Cardiac muscle cell (in vitro differentiated cells and primary cell): ENCODE data around the gene SERPINB5. TPM values are rescaled to one million over a fixed set of nuclear protein-coding genes. Genes with fewer than 3 reads are reported as not detected.

Experiments
- DNase-seq, 2 donors: peaks; one replicate each; pipeline versions ENCODE4 v3.0.0 to v3.0.0-alpha.2; 2010 to 2017; ENCODE audit warnings: low read depth in 1 of 2, low spot score in 1 of 2
- H3K27ac ChIP-seq: fragments of 200-600 bp; sonication (generic); 2 replicates; pipeline ENCODE4 v1.5.1; 2016
- H3K27me3 ChIP-seq: fragments of 200-600 bp; sonication (generic); 2 replicates; pipeline ENCODE4 v1.6.0; 2016; ENCODE audit warnings: control low read depth
- H3K36me3 ChIP-seq: fragments of 200-600 bp; sonication (generic); 2 replicates; pipeline ENCODE4 v1.5.1; 2016; ENCODE audit warnings: control low read depth
- H3K4me1 ChIP-seq: fragments of 200-600 bp; sonication (generic); 2 replicates; pipeline ENCODE4 v1.8.1; 2017; ENCODE audit warnings: low read depth, mild to moderate bottlenecking, mixed run types
- H3K4me3 ChIP-seq: fragments of 200-600 bp; sonication (generic); 2 replicates; pipeline ENCODE4 v1.5.1; 2016; ENCODE audit warnings: mild to moderate bottlenecking
- H3K9me3 ChIP-seq: fragments of 200-600 bp; sonication (generic); 2 replicates; pipeline ENCODE4 v1.5.1; 2017; ENCODE audit warnings: low read depth, mild to moderate bottlenecking, control low read depth
- polyA plus RNA-seq: library from polyadenylated mRNA; unstranded; fragments of >200 nt; fragmentation: Nextera tagmentation; extraction: Ambion mirVana; gene quantifications from 2 replicates; pipeline ENCODE4 v1.2.1, GENCODE V29; 2016
- total RNA-seq: library from RNA; depleted of rRNA; stranded (reverse); fragments of >200 nt; gene quantifications from 2 replicates; pipeline ENCODE4 v1.2.3, GENCODE V29; 2016
- TF ChIP-seq, protein P1 (sequence below): IDR thresholded peaks from 2 replicates; pipeline ENCODE4 v1.5.1; 2012; ENCODE audit warnings: low read depth, mild to moderate bottlenecking, low read length

Gene SERPINB5
- total and polyA plus RNA-seq, 2 experiments from 2014 or later: not detected

- TF ChIP-seq, protein P1, sequence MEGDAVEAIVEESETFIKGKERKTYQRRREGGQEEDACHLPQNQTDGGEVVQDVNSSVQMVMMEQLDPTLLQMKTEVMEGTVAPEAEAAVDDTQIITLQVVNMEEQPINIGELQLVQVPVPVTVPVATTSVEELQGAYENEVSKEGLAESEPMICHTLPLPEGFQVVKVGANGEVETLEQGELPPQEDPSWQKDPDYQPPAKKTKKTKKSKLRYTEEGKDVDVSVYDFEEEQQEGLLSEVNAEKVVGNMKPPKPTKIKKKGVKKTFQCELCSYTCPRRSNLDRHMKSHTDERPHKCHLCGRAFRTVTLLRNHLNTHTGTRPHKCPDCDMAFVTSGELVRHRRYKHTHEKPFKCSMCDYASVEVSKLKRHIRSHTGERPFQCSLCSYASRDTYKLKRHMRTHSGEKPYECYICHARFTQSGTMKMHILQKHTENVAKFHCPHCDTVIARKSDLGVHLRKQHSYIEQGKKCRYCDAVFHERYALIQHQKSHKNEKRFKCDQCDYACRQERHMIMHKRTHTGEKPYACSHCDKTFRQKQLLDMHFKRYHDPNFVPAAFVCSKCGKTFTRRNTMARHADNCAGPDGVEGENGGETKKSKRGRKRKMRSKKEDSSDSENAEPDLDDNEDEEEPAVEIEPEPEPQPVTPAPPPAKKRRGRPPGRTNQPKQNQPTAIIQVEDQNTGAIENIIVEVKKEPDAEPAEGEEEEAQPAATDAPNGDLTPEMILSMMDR: no peak
- peak in 1 of 2 donors; percentile 36 for DNase-seq
Measured at GRCh38 chr18:63539904-63540510, 63.2 kb downstream of the SERPINB5 start.

GRCh38 chr18:63542069-63542468 lies 65.3 kb downstream of the SERPINB5 start, which contains the start of gene SERPINB12:
Gene SERPINB12 (plus strand): TSS chr18:63542369. CDS start chr18:63556160, 13,791 bp downstream.
- Histone ChIP-seq H3K4me3 (no peak within 1 kb of the TSS), H3K27me3 (no peaks in the 10 kb centered on the region), H3K4me1 (no peaks in the 10 kb centered on the region), H3K36me3 (no peaks in the 10 kb centered on the region), H3K27ac (no peak within 1 kb of the TSS), H3K9me3 (no peaks in the 10 kb centered on the region)
- DNase-seq: no peak
- TF ChIP-seq, protein P1: no peak

More at GRCh38 chr18:63539904-63540510, 63.2 kb downstream of the SERPINB5 start:
- Histone ChIP-seq H3K4me1 (no peaks in the 10 kb centered on the region), H3K9me3 (no peaks in the 10 kb centered on the region), H3K36me3 (no peaks in the 10 kb centered on the region), H3K4me3 (no peak overlapping the region), H3K27me3 (no peaks in the 10 kb centered on the region), H3K27ac (no peak overlapping the region)

DNA sequence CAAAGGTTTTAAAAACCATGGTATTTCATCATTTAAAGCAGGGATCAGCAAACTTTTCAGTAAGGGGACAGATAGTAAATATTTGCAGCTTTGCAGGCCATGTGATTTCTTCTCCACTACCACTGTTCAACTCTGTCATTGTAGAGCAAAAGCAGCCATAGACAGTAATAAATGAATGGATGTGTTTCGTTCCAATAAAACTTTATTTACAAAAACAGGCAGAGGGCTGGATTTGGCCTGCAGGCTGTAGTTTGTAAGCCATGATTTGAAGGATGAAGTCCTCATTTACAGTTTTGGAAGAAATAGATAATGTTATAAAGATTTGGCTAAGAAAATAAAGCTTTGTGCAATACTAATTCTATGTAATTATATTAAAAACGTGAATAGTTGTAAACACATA lies 67.3 kb downstream of the SERPINB5 start:
- H3K27me3 ChIP-seq: no peaks in the 10 kb centered on the region
- no peak overlapping the region for H3K4me3 ChIP-seq
- no peaks in the 10 kb centered on the region for H3K9me3 ChIP-seq
- no peaks in the 10 kb centered on the region for H3K36me3 ChIP-seq
- H3K4me1 ChIP-seq: no peaks in the 10 kb centered on the region
- H3K27ac ChIP-seq: no peak overlapping the region
- TF ChIP-seq, protein P1: no peak
- no peak for DNase-seq

DNA sequence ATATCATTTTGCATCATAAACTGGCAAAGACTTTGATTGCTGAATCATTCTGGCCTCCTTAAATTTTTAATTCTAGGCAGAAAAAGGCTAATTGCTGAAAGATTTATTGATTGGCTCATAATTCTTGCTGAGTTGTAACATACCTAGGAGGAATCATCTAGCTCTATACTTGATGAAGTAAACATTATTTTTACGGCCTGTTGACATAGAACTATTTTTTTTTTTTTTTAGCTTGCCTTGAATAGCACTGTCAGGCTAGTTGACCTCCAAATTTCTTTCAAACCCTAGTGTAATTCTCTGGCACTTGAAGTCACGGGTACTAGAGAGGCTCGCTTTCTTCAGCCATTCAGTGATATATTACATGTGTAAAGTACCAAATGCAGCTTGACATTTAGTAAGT lies 68.2 kb downstream of the SERPINB5 start:
- no peaks in the 10 kb centered on the region for H3K36me3 ChIP-seq
- no peak for DNase-seq
- H3K9me3 ChIP-seq: no peaks in the 10 kb centered on the region
- H3K27ac ChIP-seq: no peak overlapping the region
- TF ChIP-seq, protein P1: no peak
- no peak overlapping the region for H3K4me3 ChIP-seq
- H3K27me3 ChIP-seq: no peaks in the 10 kb centered on the region
- no peaks in the 10 kb centered on the region for H3K4me1 ChIP-seq

DNA sequence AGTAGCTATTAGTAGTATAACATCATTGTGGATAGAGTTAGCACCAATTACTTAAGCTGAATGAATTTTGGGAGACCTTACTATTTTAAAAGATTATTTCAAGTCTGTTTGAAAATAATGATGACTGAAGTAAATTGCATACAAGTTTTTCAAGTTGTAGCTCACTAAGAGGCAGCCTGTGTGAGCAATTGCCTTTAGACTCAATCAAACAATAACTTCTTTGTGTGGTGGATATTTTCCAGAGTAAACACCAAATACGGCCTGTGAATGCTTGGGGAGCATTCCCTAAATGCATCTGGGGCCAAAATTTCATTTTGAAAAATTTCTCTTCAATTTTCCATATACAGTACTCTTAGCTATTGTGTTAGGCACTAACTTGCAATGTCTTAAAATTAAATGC lies 73.3 kb downstream of the SERPINB5 start:
- Histone ChIP-seq H3K4me3 (no peak overlapping the region), H3K27ac (no peak overlapping the region), H3K4me1 (peaks cover 4% of the 10 kb centered on the region), H3K36me3 (no peaks in the 10 kb centered on the region), H3K27me3 (no peaks in the 10 kb centered on the region), H3K9me3 (no peaks in the 10 kb centered on the region)
- TF ChIP-seq, protein P1: no peak
- DNase-seq: no peak
